ENCODE data around the gene CFAP54.

CFAP54 gene

DNA sequence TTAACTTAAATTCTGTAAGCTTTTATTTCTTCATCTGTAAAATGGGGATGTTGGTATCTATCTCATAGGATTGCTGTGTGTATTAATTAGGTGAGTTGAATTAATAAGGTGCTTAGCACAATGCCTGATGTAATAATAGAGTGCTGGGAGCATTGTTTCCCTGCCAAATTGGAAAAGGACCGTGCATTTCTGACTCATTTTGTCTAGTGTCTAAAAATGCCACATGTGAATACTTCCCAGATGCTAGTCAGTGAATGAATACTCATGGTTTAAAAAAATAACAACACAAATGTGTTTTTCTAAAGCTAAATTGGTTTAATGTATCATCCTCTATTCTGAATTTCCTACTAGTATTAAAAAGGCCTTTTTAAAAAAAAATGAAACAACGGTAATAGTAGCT, 372.3 kb downstream of the CFAP54 start:
- TF ChIP-seq, protein P1, sequence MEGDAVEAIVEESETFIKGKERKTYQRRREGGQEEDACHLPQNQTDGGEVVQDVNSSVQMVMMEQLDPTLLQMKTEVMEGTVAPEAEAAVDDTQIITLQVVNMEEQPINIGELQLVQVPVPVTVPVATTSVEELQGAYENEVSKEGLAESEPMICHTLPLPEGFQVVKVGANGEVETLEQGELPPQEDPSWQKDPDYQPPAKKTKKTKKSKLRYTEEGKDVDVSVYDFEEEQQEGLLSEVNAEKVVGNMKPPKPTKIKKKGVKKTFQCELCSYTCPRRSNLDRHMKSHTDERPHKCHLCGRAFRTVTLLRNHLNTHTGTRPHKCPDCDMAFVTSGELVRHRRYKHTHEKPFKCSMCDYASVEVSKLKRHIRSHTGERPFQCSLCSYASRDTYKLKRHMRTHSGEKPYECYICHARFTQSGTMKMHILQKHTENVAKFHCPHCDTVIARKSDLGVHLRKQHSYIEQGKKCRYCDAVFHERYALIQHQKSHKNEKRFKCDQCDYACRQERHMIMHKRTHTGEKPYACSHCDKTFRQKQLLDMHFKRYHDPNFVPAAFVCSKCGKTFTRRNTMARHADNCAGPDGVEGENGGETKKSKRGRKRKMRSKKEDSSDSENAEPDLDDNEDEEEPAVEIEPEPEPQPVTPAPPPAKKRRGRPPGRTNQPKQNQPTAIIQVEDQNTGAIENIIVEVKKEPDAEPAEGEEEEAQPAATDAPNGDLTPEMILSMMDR (conservative IDR thresholded peaks at IDR 0.05; ENCODE audit: control insufficient read depth, insufficient read depth, low read depth, low read length) = no peak
- no peak overlapping the region for H3K4me3 ChIP-seq (ENCODE audit: control insufficient read depth, low read depth, low read length)
- DNase-seq (ENCODE audit: low read depth) = peak; percentile 14

DNA sequence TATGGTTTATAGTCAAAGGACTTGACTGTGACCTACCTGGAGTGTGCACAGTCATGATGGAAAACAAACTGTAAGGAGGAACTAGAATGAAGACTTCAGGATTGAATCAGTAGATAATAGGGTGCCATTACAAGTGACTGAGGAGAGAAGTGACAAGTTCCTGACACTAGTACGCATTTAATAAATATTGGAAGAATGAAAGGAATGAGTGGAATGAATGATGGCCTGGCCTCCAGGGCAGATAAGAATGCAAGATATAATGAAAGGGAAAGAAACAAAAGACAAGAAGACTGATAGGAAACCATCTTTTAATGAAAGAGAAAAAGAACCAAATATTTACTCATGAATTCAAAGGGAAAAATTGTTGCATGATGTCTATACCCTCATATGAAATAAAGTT, 372.9 kb downstream of the CFAP54 start:
- no peak for DNase-seq (ENCODE audit: low read depth)
- H3K4me3 ChIP-seq (ENCODE audit: control insufficient read depth, low read depth, low read length) = no peak overlapping the region
- TF ChIP-seq, protein P1 (conservative IDR thresholded peaks at IDR 0.05; ENCODE audit: control insufficient read depth, insufficient read depth, low read depth, low read length) = no peak

DNA sequence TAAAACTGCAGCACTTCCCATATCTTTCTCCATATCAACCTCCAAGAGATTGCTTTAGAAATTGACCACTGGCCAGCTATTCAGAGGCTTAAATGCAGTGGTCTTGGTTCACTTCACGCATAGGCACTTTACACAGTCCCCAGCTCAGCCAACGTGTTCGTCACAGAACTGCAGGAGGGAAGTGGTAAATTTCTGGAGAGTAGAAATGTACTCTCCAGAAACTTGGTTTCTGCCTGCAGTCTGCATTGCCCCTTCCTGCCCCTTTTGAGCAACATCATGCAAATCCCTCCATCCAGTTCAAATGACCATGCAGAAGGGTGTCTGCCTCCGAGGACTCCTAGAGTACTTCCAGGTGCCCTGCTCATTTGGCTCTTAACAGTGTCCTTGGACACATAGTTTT, 375.0 kb downstream of the CFAP54 start:
- no peak for DNase-seq (ENCODE audit: low read depth)
- H3K4me3 ChIP-seq (ENCODE audit: control insufficient read depth, low read depth, low read length) = no peak overlapping the region
- TF ChIP-seq, protein P1 (conservative IDR thresholded peaks at IDR 0.05; ENCODE audit: control insufficient read depth, insufficient read depth, low read depth, low read length) = no peak

DNA sequence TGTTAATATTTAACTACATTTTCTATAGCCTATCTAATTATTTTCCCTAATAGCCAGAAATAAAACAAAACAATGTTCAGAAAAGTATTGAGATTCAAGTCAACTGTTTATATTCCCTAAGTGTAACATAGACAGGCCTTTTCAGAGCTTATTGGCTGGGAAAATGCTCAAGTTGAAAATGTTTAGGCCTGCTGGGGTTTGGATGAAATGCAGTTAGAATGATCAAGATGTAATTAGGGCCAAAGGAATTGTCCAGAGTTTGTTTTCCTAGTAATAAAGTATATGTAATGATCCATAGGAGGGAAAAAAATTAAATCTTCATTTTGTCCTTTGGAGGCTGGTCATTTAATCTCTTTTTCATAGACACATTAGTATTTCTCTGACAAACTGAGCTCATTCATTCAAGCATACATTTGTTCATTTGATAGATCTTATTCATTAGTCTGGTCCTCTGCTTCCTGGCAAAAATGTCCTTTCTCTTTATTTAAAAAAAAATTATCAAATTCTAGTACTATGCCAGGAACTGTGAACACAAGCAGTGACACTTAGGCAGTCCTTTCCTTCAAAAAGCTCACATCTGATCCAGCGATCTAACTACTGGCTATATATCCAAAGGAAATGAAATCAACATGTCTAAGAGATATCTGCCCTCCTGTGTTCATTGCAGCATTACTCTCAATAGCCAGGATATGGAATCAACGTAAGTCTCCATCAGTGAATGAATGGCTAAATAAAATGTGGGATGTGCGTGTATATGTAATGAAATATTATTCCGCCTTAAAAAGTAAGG, 377.6 kb downstream of the CFAP54 start:
- DNase-seq (ENCODE audit: low read depth) = no peak
- H3K4me3 ChIP-seq (ENCODE audit: control insufficient read depth, low read depth, low read length) = no peak overlapping the region
- TF ChIP-seq, protein P1 (conservative IDR thresholded peaks at IDR 0.05; ENCODE audit: control insufficient read depth, insufficient read depth, low read depth, low read length) = no peak

DNA sequence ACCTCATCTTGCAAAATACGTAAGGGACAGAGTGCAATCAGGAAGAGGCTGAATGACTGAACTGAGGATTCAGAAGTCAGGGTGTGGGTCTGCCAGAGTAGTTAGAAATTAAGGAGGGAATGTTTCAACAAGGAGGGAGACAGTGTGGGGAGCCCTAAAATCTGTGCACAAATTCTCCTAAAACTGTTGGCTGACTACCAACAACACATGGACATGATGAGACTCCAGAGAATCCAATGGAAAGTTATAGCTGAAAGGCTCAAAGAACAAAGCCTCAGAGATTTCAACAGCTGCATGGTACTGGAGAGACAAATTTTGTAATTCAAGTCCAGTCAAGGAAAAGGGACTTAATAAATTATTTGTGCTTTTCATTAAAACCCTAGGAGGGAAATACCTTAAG, 381.6 kb downstream of the CFAP54 start:
- H3K4me3 ChIP-seq (ENCODE audit: control insufficient read depth, low read depth, low read length) = no peak overlapping the region
- TF ChIP-seq, protein P1 (conservative IDR thresholded peaks at IDR 0.05; ENCODE audit: control insufficient read depth, insufficient read depth, low read depth, low read length) = no peak
- no peak for DNase-seq (ENCODE audit: low read depth)

DNA sequence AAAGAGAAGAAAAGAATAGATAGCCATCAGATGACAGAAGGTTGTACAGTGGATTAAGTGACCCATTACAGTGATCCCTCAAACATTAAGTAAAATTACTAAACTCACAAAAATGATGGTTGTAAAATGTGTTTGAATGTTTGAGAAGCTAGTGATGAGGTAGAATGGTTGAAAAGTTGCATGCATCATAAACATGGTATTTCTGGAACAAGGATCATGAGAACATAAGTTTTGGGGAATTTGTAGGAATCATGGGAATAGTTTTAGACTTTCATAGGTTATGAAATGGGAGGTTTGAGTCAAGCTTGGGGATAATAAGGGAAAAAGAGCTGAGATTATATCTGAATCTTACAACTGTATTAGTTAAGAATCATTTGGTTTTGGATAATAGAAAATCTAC, 383.6 kb downstream of the CFAP54 start:
- H3K4me3 ChIP-seq (ENCODE audit: control insufficient read depth, low read depth, low read length) = no peak overlapping the region
- TF ChIP-seq, protein P1 (conservative IDR thresholded peaks at IDR 0.05; ENCODE audit: control insufficient read depth, insufficient read depth, low read depth, low read length) = no peak
- no peak for DNase-seq (ENCODE audit: low read depth)

All from fibroblast of mammary gland (primary cell).